Loucy (cell line): ENCODE data around the gene ARFGEF3.

ENCODE experiments used
- CTCF ChIP-seq: fragments of 200-600 bp; sonication (generic); conservative IDR thresholded peaks from 2 replicates; pipeline ENCODE4 v1.5.1; 2014; ENCODE audit warnings: mild to moderate bottlenecking, antibody characterized with exemption, low read length
- EZH2phosphoT487 ChIP-seq: fragments of 200-600 bp; IDR thresholded peaks from 2 replicates; pipeline ENCODE4 v1.6.1; 2018; ENCODE audit warnings: antibody characterized with exemption, mild to moderate bottlenecking, moderate library complexity, borderline replicate concordance

GRCh38 chr6:138296786-138297185, 135.0 kb downstream of the ARFGEF3 start:
- TF ChIP-seq CTCF (no peak), EZH2phosphoT487 (no peak)
